IMR-90 (cell line): Measurements from ENCODE around the gene PEX6. TPM values are rescaled to one million over a fixed set of nuclear protein-coding genes. Genes with fewer than 3 reads are reported as not detected.

Experiments used
- ATAC-seq: fragments of 200-7000 bp; cut with Tn5 transposase; 2 replicates; pipeline ENCODE4 v1.9.1; 2020; ENCODE audit warnings: low read depth, mild to moderate bottlenecking, moderate library complexity
- BruUV-seq: library from RNA; stranded (reverse); fragments of 400-500 nt; replicated peaks from 2 replicates; lab custom pipeline; 2021; lab: Mats Ljungman, UMichigan
- CTCF ChIA-PET: fragments of 300-600 bp; formaldehyde crosslinking; extraction: SDS; loops from one replicate; lab custom pipeline; 2021; ENCODE audit warnings: antibody characterized with exemption; lab: Yijun Ruan, JAX
- POLR2A ChIA-PET: fragments of 300-600 bp; sonication (Branson Sonifier 250); formaldehyde crosslinking; loops from one replicate; lab custom pipeline; 2022; ENCODE audit warnings: antibody characterized with exemption; ENCODE audit not compliant: unreplicated experiment; lab: Charles Lee
- DNase-seq: peaks from one replicate; pipeline ENCODE4 v3.0.0; 2013
- H2AFZ ChIP-seq: replicated peaks from 2 replicates; pipeline ENCODE3; 2013; ENCODE audit warnings: low read length, mild to moderate bottlenecking; ENCODE audit not compliant: poor library complexity
- H2AK5ac ChIP-seq: 2 replicates; pipeline ENCODE4 v1.6.1; 2013; ENCODE audit warnings: low read depth, low read length, inconsistent platforms
- H2AK9ac ChIP-seq: replicated peaks from 2 replicates; pipeline ENCODE3; 2013; ENCODE audit warnings: mild to moderate bottlenecking, low read depth, low read length, moderate library complexity; ENCODE audit not compliant: poor library complexity
- H2BK120ac ChIP-seq: 2 replicates; pipeline ENCODE4 v1.6.1; 2013; ENCODE audit warnings: low read depth, low read length, inconsistent platforms
- H2BK15ac ChIP-seq: 3 replicates; pipeline ENCODE4 v1.6.1; 2013; ENCODE audit warnings: low read depth, low read length, inconsistent platforms
- H2BK20ac ChIP-seq: 2 replicates; pipeline ENCODE4 v1.6.1; 2013; ENCODE audit warnings: low read depth, mild to moderate bottlenecking, inconsistent platforms, low read length, moderate library complexity
- H2BK5ac ChIP-seq: 2 replicates; pipeline ENCODE4 v1.6.1; 2013; ENCODE audit warnings: mild to moderate bottlenecking, low read depth, low read length, inconsistent platforms; ENCODE audit not compliant: poor library complexity, severe bottlenecking
- H3K14ac ChIP-seq: replicated peaks from 2 replicates; pipeline ENCODE4 v1.6.1; 2013; ENCODE audit warnings: low read depth, low read length, inconsistent platforms
- H3K18ac ChIP-seq: 2 replicates; pipeline ENCODE4 v1.6.1; 2013; ENCODE audit warnings: low read depth, low read length, control low read depth
- H3K23ac ChIP-seq: 2 replicates; pipeline ENCODE4 v1.6.1; 2013; ENCODE audit warnings: low read depth, low read length, inconsistent platforms
- H3K27ac ChIP-seq: 2 replicates; pipeline ENCODE4 v1.5.1; 2013; ENCODE audit warnings: mild to moderate bottlenecking, control low read depth, low read length; ENCODE audit not compliant: insufficient read depth
- H3K27me3 ChIP-seq: 2 replicates; pipeline ENCODE4 v1.6.1; 2013; ENCODE audit warnings: low read length; ENCODE audit not compliant: control insufficient read depth, insufficient read depth
- H3K36me3 ChIP-seq: 2 replicates; pipeline ENCODE4 v1.6.1; 2013; ENCODE audit warnings: low read length, mixed read lengths; ENCODE audit not compliant: control insufficient read depth, insufficient read depth
- H3K4ac ChIP-seq: 2 replicates; pipeline ENCODE4 v1.6.1; 2013; ENCODE audit warnings: low read depth, low read length, inconsistent platforms
- H3K4me1 ChIP-seq: 2 replicates; pipeline ENCODE4 v1.6.1; 2013; ENCODE audit warnings: low read length, mixed read lengths; ENCODE audit not compliant: control insufficient read depth, insufficient read depth
- H3K4me2 ChIP-seq: 2 replicates; pipeline ENCODE4 v1.6.1; 2013; ENCODE audit warnings: low read depth, mild to moderate bottlenecking, control low read depth, low read length, moderate library complexity
- H3K4me3 ChIP-seq: 2 replicates; pipeline ENCODE4 v1.5.1; 2013; ENCODE audit warnings: low read depth, mild to moderate bottlenecking, control low read depth, low read length, moderate library complexity; ENCODE audit not compliant: insufficient read depth
- H3K56ac ChIP-seq: 2 replicates; pipeline ENCODE4 v1.6.1; 2013; ENCODE audit warnings: low read length, inconsistent platforms; ENCODE audit not compliant: insufficient read depth; ENCODE audit errors: extremely low read depth
- H3K79me1 ChIP-seq, 2 experiments: 2 replicates each; pipeline ENCODE4 v1.6.1; 2013; ENCODE audit warnings: low read length in 2 of 2, inconsistent platforms in 1 of 2, low read depth in 1 of 2
- H3K9ac ChIP-seq: 2 replicates; pipeline ENCODE4 v1.6.1; 2013; ENCODE audit warnings: low read depth, low read length, control low read depth
- H3K9me1 ChIP-seq: 2 replicates; pipeline ENCODE4 v1.6.1; 2013; ENCODE audit warnings: low read length, inconsistent platforms; ENCODE audit not compliant: insufficient read depth
- H3K9me3 ChIP-seq: 2 replicates; pipeline ENCODE4 v1.6.1; 2013; ENCODE audit warnings: low read length; ENCODE audit not compliant: control insufficient read depth, insufficient read depth
- H4K20me1 ChIP-seq: 2 replicates; pipeline ENCODE4 v1.6.1; 2013; ENCODE audit warnings: low read length, inconsistent platforms; ENCODE audit not compliant: insufficient read depth
- H4K5ac ChIP-seq: 2 replicates; pipeline ENCODE4 v1.6.1; 2013; ENCODE audit warnings: mild to moderate bottlenecking, low read depth, low read length, control low read depth
- H4K8ac ChIP-seq, 2 experiments: 2 replicates each; pipeline ENCODE4 v1.6.1; 2013; ENCODE audit warnings: low read depth in 2 of 2, low read length in 2 of 2, control low read depth in 1 of 2, inconsistent platforms in 1 of 2
- H4K91ac ChIP-seq: 2 replicates; pipeline ENCODE4 v1.6.1; 2013; ENCODE audit warnings: low read depth, low read length, inconsistent platforms; ENCODE audit not compliant: insufficient read depth
- CEBPB ChIP-seq: IDR thresholded peaks from 2 replicates; pipeline ENCODE4 v1.6.1; 2012; ENCODE audit warnings: low read depth, low read length, improper control_type of control experiment
- POLR2A ChIP-seq: IDR thresholded peaks from 2 replicates; pipeline ENCODE4 v1.6.1; 2012; ENCODE audit warnings: mild to moderate bottlenecking, low read depth, low read length
- RAD21 ChIP-seq: IDR thresholded peaks from 2 replicates; pipeline ENCODE4 v1.6.1; 2012; ENCODE audit warnings: low read length, improper control_type of control experiment
- RCOR1 ChIP-seq: IDR thresholded peaks from 2 replicates; pipeline ENCODE4 v1.6.1; 2012; ENCODE audit warnings: mild to moderate bottlenecking, low read length, improper control_type of control experiment; ENCODE audit not compliant: insufficient replicate concordance
- WGBS, 2 experiments: methylation state at CpG; one replicate each; pipeline versions ENCODE4 v1.1.5 to v1.1.7; 2013; ENCODE audit warnings: missing lambda C conversion rate in 2 of 2; ENCODE audit not compliant: insufficient read length in 1 of 2; ENCODE audit errors: extremely low coverage in 2 of 2; 5-methylcytosine and 5-hydroxymethylcytosine counted together
- dilution Hi-C: fragments of 300-500 bp; cut with HindIII; formaldehyde crosslinking; loops from one replicate; pipeline ENCODE4 v1.14.3; 2018; ENCODE audit warnings: low sequenced_read_pairs; ENCODE audit not compliant: unreplicated experiment
- in situ Hi-C: fragments of 300-500 bp; cut with MboI; formaldehyde crosslinking; loops from 3 replicates; pipeline ENCODE4 v1.14.3; 2019; ENCODE audit warnings: low sequenced_read_pairs, inconsistent platforms, mixed read lengths
- intact Hi-C: fragments of 100-400 bp; cut with micrococcal nuclease; formaldehyde crosslinking; loops from 2 replicates; pipeline ENCODE4 v1.10.0; 2022
- polyA plus RNA-seq, 3 experiments: library from polyadenylated mRNA; depleted of rRNA; stranded (reverse); fragments of >200 nt; gene quantifications; 2 replicates each; pipeline ENCODE4 v1.2.3, GENCODE V29; 2012; ENCODE audit warnings: low replicate concordance in 1 of 3
- total RNA-seq: library from RNA; depleted of rRNA; stranded (reverse); fragments of >200 nt; gene quantifications from 2 replicates; pipeline ENCODE4 v1.2.3, GENCODE V29; 2012
- TF ChIP-seq, protein P1 (sequence below): conservative IDR thresholded peaks from 2 replicates; pipeline ENCODE4 v1.5.1; 2012; ENCODE audit warnings: mild to moderate bottlenecking, low read depth, low read length, improper control_type of control experiment

Gene PEX6
- total and polyA plus RNA-seq, 2 of the 4 experiments (the other 2 are of a cell fraction) = 10.4 to 10.6 TPM

GRCh38 chr6:43020052-43020705 lies 41.2 kb upstream of the PEX6 start:
- Histone ChIP-seq H3K36me3 (peaks cover 38% of the 10 kb centered on the region), H3K4me2 (no peak overlapping the region)
- WGBS, 2 experiments = 94% methylated on average over 2 of the region's 3 CpGs; no CpG with 5 or more reads in 1 of the 2 experiments

More at GRCh38 chr6:43020052-43020705, 41.2 kb upstream of the PEX6 start:
- Histone ChIP-seq H3K14ac (no peak overlapping the region), H3K23ac (no peak overlapping the region), H4K8ac (peak overlapping the region in 1 of 2 experiments; percentile 88; a peak in 1 of 4 replicates), H3K4ac (no peak overlapping the region), H3K79me1 (peaks cover 24 to 78% of the 10 kb centered on the region in 2 experiments), H2BK15ac (no peak overlapping the region), H4K20me1 (peaks cover 12% of the 10 kb centered on the region), H2AK9ac (no peak overlapping the region), H4K91ac (no peak overlapping the region), H3K9me1 (peaks cover 7% of the 10 kb centered on the region), H2BK20ac (no peak overlapping the region), H3K27ac (no peak overlapping the region), H3K4me3 (no peak overlapping the region), H3K56ac (no peak overlapping the region), H4K5ac (no peak overlapping the region; the same call in 1 of the 2 replicates), H2AK5ac (no peak overlapping the region), H3K4me1 (peaks cover 14% of the 10 kb centered on the region), H3K27me3 (no peaks in the 10 kb centered on the region), H2BK120ac (no peak overlapping the region), H3K9me3 (no peaks in the 10 kb centered on the region), H2AFZ (no peak overlapping the region), H3K18ac (no peak overlapping the region), H2BK5ac (no peak overlapping the region), H3K9ac (no peak overlapping the region)
- POLR2A ChIA-PET = no interaction called here
- no TSS peak for BruUV-seq
- no peak for TF ChIP-seq POLR2A
- TF ChIP-seq, protein P1, sequence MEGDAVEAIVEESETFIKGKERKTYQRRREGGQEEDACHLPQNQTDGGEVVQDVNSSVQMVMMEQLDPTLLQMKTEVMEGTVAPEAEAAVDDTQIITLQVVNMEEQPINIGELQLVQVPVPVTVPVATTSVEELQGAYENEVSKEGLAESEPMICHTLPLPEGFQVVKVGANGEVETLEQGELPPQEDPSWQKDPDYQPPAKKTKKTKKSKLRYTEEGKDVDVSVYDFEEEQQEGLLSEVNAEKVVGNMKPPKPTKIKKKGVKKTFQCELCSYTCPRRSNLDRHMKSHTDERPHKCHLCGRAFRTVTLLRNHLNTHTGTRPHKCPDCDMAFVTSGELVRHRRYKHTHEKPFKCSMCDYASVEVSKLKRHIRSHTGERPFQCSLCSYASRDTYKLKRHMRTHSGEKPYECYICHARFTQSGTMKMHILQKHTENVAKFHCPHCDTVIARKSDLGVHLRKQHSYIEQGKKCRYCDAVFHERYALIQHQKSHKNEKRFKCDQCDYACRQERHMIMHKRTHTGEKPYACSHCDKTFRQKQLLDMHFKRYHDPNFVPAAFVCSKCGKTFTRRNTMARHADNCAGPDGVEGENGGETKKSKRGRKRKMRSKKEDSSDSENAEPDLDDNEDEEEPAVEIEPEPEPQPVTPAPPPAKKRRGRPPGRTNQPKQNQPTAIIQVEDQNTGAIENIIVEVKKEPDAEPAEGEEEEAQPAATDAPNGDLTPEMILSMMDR = no peak
- no peak for TF ChIP-seq RAD21
- no peak for TF ChIP-seq CEBPB
- TF ChIP-seq RCOR1 = no peak
- in situ Hi-C loops = no loop called here
- CTCF ChIA-PET = no interaction called here
- dilution Hi-C loops = no loop called here
- DNase-seq (no peak), ATAC-seq (no peak)
- intact Hi-C loops = no loop called here
